PC-3 (cell line): ENCODE results near the gene ETS1. TPM values are rescaled to one million over a fixed set of nuclear protein-coding genes. Genes with fewer than 3 reads are reported as not detected.

Experiments
- ATAC-seq: fragments of 200-7000 bp; cut with Tn5 transposase; 2 replicates; pipeline ENCODE4 v1.9.1; 2020; ENCODE audit warnings: mild to moderate bottlenecking, moderate library complexity
- BruUV-seq: library from RNA; stranded (reverse); fragments of 400-500 nt; replicated peaks from 2 replicates; lab custom pipeline; 2021; lab: Mats Ljungman, UMichigan
- CTCF ChIA-PET: fragments of 300-600 bp; sonication (Branson Sonifier 250); formaldehyde crosslinking; loops from one replicate; lab custom pipeline; 2022; ENCODE audit warnings: antibody characterized with exemption; lab: Charles Lee
- POLR2A ChIA-PET: fragments of 300-600 bp; sonication (Branson Sonifier 250); formaldehyde crosslinking; loops from one replicate; lab custom pipeline; 2022; ENCODE audit warnings: antibody characterized with exemption; ENCODE audit not compliant: unreplicated experiment; lab: Charles Lee
- DNase-seq: peaks from one replicate; pipeline ENCODE4 v3.0.0-alpha.2; 2015
- H2AFZ ChIP-seq: fragments of 300-600 bp; sonication (generic); 2 replicates; pipeline ENCODE4 v1.6.0; 2016; ENCODE audit warnings: antibody characterized with exemption, low read length
- H3F3A ChIP-seq: fragments of 300-600 bp; sonication (generic); one replicate; pipeline ENCODE4 v1.6.0; 2017; ENCODE audit warnings: antibody characterized with exemption, low read length, control low read depth, mild to moderate bottlenecking; ENCODE audit not compliant: unreplicated experiment
- H3K27ac ChIP-seq: fragments of 300-600 bp; sonication (generic); 2 replicates; pipeline ENCODE4 v1.5.1; 2016; ENCODE audit warnings: mild to moderate bottlenecking, low read length
- H3K27me3 ChIP-seq: fragments of 300-600 bp; sonication (generic); 2 replicates; pipeline ENCODE4 v1.6.1; 2016; ENCODE audit warnings: low read length, mixed read lengths
- H3K36me3 ChIP-seq: fragments of 300-600 bp; sonication (generic); 2 replicates; pipeline ENCODE4 v1.6.1; 2016; ENCODE audit warnings: low read depth, mixed run types, low read length, mixed read lengths
- H3K4me1 ChIP-seq: fragments of 300-600 bp; sonication (generic); 2 replicates; pipeline ENCODE4 v1.5.1; 2016; ENCODE audit warnings: low read length; ENCODE audit not compliant: insufficient read depth
- H3K4me2 ChIP-seq: fragments of 300-600 bp; sonication (generic); 2 replicates; pipeline ENCODE4 v1.6.0; 2016; ENCODE audit warnings: low read length
- H3K4me3 ChIP-seq: fragments of 300-600 bp; sonication (generic); 2 replicates; pipeline ENCODE4 v1.5.1; 2016; ENCODE audit warnings: mild to moderate bottlenecking, low read length, mixed read lengths
- H3K79me2 ChIP-seq: fragments of 300-600 bp; sonication (generic); 2 replicates; pipeline ENCODE4 v1.6.1; 2017; ENCODE audit warnings: low read length, mixed read lengths
- H3K9ac ChIP-seq: fragments of 300-600 bp; sonication (generic); 2 replicates; pipeline ENCODE4 v1.6.0; 2016; ENCODE audit warnings: mild to moderate bottlenecking, low read length
- H3K9me2 ChIP-seq: fragments of 300-600 bp; sonication (generic); replicated peaks from 2 replicates; pipeline ENCODE4 v1.6.1; 2016; ENCODE audit warnings: mixed run types, low read length, mixed read lengths
- H3K9me3 ChIP-seq: fragments of 300-600 bp; sonication (generic); 2 replicates; pipeline ENCODE4 v1.6.1; 2016; ENCODE audit warnings: low read length, mixed read lengths
- H4K20me1 ChIP-seq: fragments of 300-600 bp; sonication (generic); 2 replicates; pipeline ENCODE4 v1.6.1; 2016; ENCODE audit warnings: low read length, mixed read lengths
- EZH2 ChIP-seq: fragments of 300-600 bp; sonication (generic); IDR thresholded peaks from one replicate; pipeline ENCODE4 v1.6.1; 2017; ENCODE audit warnings: antibody characterized with exemption, mild to moderate bottlenecking, low read length; ENCODE audit not compliant: unreplicated experiment
- EZH2phosphoT487 ChIP-seq: fragments of 300-600 bp; sonication (generic); IDR thresholded peaks from 2 replicates; pipeline ENCODE4 v1.6.1; 2018; ENCODE audit warnings: mild to moderate bottlenecking, antibody characterized with exemption, low read length, borderline replicate concordance
- intact Hi-C: fragments of 100-400 bp; cut with micrococcal nuclease; formaldehyde crosslinking; loops from 2 replicates; pipeline ENCODE4 v1.9.0; 2023
- microRNA-seq: library from miRNA; unstranded; fragments of <30 nt; microRNA quantifications from one replicate; pipeline ENCODE4 v1.1.0, GENCODE V29; 2020; ENCODE audit not compliant: unreplicated experiment
- total RNA-seq: library from RNA; depleted of rRNA; stranded (reverse); fragments of >200 nt; gene quantifications from 2 replicates; pipeline ENCODE4 v1.2.3, GENCODE V29; 2014; rRNA removed
- TF ChIP-seq, protein P1 (sequence below): fragments of 300-600 bp; sonication (generic); conservative IDR thresholded peaks from 2 replicates; pipeline ENCODE4 v1.5.1; 2017; ENCODE audit warnings: antibody characterized with exemption, low read depth, mild to moderate bottlenecking, low read length

Gene ETS1
- total RNA-seq, 1 experiment from 2014 or later: 52.0 TPM

DNA sequence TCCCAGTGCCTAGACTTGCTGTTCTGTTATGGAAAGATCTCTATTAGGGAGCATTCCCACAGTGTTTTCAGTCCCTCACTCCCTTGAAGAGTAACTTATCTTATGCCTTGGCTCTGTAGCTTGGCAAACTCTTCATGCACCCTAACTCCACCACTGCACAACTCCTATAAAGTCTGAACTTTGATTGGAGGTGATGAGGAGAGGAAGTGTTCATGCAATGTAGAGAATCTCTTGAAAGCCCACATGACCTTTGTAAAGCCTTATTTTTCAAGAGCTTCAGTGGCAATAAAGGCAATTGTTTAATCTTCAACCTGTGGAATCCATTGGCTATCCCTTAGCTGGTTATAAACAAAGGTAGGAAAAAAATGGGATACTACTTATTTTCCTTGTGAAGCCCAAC, 176.2 kb downstream of the ETS1 start:
- DNase-seq: no peak
- intact Hi-C loops: loop anchor here (5.0 kb wide), 1 partner anchor 39 kb away; no protein-coding TSS in a partner anchor
- Histone ChIP-seq H3K4me2 (no peak overlapping the region), H3K9me2 (no peaks in the 10 kb centered on the region), H3K27ac (no peak overlapping the region), H3F3A (no peaks in the 10 kb centered on the region), H3K27me3 (no peaks in the 10 kb centered on the region), H3K4me1 (peaks cover 49% of the 10 kb centered on the region), H2AFZ (no peak overlapping the region), H4K20me1 (no peaks in the 10 kb centered on the region), H3K9ac (no peak overlapping the region), H3K4me3 (no peak overlapping the region), H3K79me2 (no peaks in the 10 kb centered on the region), H3K36me3 (no peaks in the 10 kb centered on the region), H3K9me3 (no peaks in the 10 kb centered on the region)
- ChIA-PET POLR2A (no interaction called here), CTCF (no interaction called here)
- BruUV-seq: no TSS peak
- TF ChIP-seq EZH2phosphoT487: no peak
- TF ChIP-seq EZH2: no peak
- TF ChIP-seq, protein P1, sequence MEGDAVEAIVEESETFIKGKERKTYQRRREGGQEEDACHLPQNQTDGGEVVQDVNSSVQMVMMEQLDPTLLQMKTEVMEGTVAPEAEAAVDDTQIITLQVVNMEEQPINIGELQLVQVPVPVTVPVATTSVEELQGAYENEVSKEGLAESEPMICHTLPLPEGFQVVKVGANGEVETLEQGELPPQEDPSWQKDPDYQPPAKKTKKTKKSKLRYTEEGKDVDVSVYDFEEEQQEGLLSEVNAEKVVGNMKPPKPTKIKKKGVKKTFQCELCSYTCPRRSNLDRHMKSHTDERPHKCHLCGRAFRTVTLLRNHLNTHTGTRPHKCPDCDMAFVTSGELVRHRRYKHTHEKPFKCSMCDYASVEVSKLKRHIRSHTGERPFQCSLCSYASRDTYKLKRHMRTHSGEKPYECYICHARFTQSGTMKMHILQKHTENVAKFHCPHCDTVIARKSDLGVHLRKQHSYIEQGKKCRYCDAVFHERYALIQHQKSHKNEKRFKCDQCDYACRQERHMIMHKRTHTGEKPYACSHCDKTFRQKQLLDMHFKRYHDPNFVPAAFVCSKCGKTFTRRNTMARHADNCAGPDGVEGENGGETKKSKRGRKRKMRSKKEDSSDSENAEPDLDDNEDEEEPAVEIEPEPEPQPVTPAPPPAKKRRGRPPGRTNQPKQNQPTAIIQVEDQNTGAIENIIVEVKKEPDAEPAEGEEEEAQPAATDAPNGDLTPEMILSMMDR: no peak
- no peak for ATAC-seq

DNA sequence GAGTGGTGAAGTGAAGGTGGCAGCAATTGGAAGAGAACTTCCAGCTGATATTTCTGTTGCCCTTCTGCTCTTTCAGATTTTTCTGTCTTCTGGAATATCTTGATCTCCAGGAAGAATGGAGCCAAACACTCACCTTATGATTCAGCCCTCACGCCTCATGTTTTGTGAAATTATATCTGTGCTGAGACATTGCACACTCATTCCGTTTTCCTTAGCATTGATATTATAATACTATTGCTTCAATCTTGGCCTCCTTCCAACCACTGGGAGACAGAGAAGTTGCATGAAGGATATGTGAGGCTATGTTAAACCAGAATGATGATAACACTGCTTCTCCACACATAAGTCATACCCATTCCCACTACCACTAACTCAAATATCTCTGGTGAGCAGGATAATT, 177.9 kb downstream of the ETS1 start:
- intact Hi-C loops: no loop called here
- H3K36me3 ChIP-seq: no peaks in the 10 kb centered on the region
- H2AFZ ChIP-seq: no peak overlapping the region
- no peaks in the 10 kb centered on the region for H3K9me2 ChIP-seq
- no peaks in the 10 kb centered on the region for H4K20me1 ChIP-seq
- CTCF ChIA-PET: no interaction called here
- peak overlapping the region; percentile 17 for H3K4me2 ChIP-seq
- DNase-seq (peak; percentile 96), ATAC-seq (peak; percentile 65)
- no peak overlapping the region for H3K9ac ChIP-seq
- H3F3A ChIP-seq: no peaks in the 10 kb centered on the region
- BruUV-seq: no TSS peak
- peaks cover 49% of the 10 kb centered on the region for H3K4me1 ChIP-seq
- POLR2A ChIA-PET: no interaction called here
- TF ChIP-seq EZH2 (no peak), EZH2phosphoT487 (no peak)
- TF ChIP-seq, protein P1: no peak
- no peaks in the 10 kb centered on the region for H3K9me3 ChIP-seq
- no peaks in the 10 kb centered on the region for H3K79me2 ChIP-seq
- H3K4me3 ChIP-seq: no peak overlapping the region
- H3K27me3 ChIP-seq: no peaks in the 10 kb centered on the region
- peak overlapping the region; percentile 43 for H3K27ac ChIP-seq

Small RNA genes lying within 50 kb of the gene (microRNA-seq; reads per million reads assigned to microRNA genes)
- not detected for gene MIR6090

Other genes starting within 250 kb of the ETS1 start
- gene FLI1, start 106.5 kb upstream of the ETS1 start, total RNA-seq: 1.2 and 1.6 TPM in 2 replicates